GM19395 (cell line): ENCODE measurements around the gene CAPN12.
"Not testable (repeated sequence)": the region's sequence is repeated elsewhere in the genome, so short reads cannot be mapped to it uniquely, and the experiment has no call there.

ENCODE experiments used
- ATAC-seq: cut with Tn5 transposase; IDR thresholded peaks from one replicate; pipeline ENCODE4 v1.9.1; 2021; ENCODE audit warnings: mild to moderate bottlenecking, moderate library complexity; ENCODE audit not compliant: unreplicated experiment

CAPN12 gene

GRCh38 chr19:38744298-38744681, at the start of gene CAPN12:
Gene CAPN12 (minus strand): TSS chr19:38744474. CDS start chr19:38744165, 309 bp downstream.
- ATAC-seq = no peak

- ATAC-seq = no peak
These were observed 49.4 kb upstream of the CAPN12 start for GRCh38 chr19:38793671-38794070.

GRCh38 chr19:38793177-38793576, 48.9 kb upstream of the CAPN12 start:
- ATAC-seq = no peak

GRCh38 chr19:38792250-38793111, 48.2 kb upstream of the CAPN12 start:
- ATAC-seq = no peak

GRCh38 chr19:38791451-38792064, 47.3 kb upstream of the CAPN12 start:
- ATAC-seq = peak; percentile 60

GRCh38 chr19:38790507-38791403, 46.5 kb upstream of the CAPN12 start:
- ATAC-seq = not testable (repeated sequence)

GRCh38 chr19:38788478-38789243, 44.4 kb upstream of the CAPN12 start, which contains the start of gene LGALS7B:
Gene LGALS7B (plus strand): TSS chr19:38789200. CDS start chr19:38789227, 27 bp downstream.
- ATAC-seq = no peak

- no peak for ATAC-seq
These were observed 42.4 kb upstream of the CAPN12 start for GRCh38 chr19:38786572-38787265.

- not testable (repeated sequence) for ATAC-seq
These were observed 41.8 kb upstream of the CAPN12 start for GRCh38 chr19:38786061-38786460.

GRCh38 chr19:38785187-38785699, 41.0 kb upstream of the CAPN12 start:
- ATAC-seq = no peak

- no peak for ATAC-seq
These were observed 40.0 kb upstream of the CAPN12 start for GRCh38 chr19:38784224-38784623.

GRCh38 chr19:38782212-38782611, 37.9 kb upstream of the CAPN12 start:
- not testable (repeated sequence) for ATAC-seq

- ATAC-seq = no peak
These were observed 36.8 kb upstream of the CAPN12 start for GRCh38 chr19:38781058-38781457.

- ATAC-seq = no peak
These were observed 36.2 kb upstream of the CAPN12 start for GRCh38 chr19:38780443-38780842.

- ATAC-seq = no peak
These were observed 34.5 kb upstream of the CAPN12 start for GRCh38 chr19:38778733-38779132.

- no peak for ATAC-seq
These were observed 30.1 kb upstream of the CAPN12 start for GRCh38 chr19:38774181-38774950.

- ATAC-seq = no peak
These were observed 29.3 kb upstream of the CAPN12 start, which contains the start of gene LGALS7 for GRCh38 chr19:38773469-38774177. Gene LGALS7 (minus strand): TSS chr19:38773517. CDS start chr19:38773492, 25 bp downstream.

- not testable (repeated sequence) for ATAC-seq
These were observed 27.3 kb upstream of the CAPN12 start for GRCh38 chr19:38771569-38771968.
